Activated T-helper 17 cell treated with anti-CD3 and anti-CD28 coated beads, Interleukin-2, amount 50 U/mL, for 72 hours (primary cell): ENCODE results near the gene GSTT4. TPM values are rescaled to one million over a fixed set of nuclear protein-coding genes. Genes with fewer than 3 reads are reported as not detected.
"Not testable (repeated sequence)": the region's sequence is repeated elsewhere in the genome, so short reads cannot be mapped to it uniquely, and the experiment has no call there.

Experiments used
- ATAC-seq: fragments of 150-1000 bp; cut with Tn5 transposase; replicated peaks from 2 replicates; pipeline ENCODE4 v1.10.0; 2021; ENCODE audit warnings: mild to moderate bottlenecking, moderate library complexity
- H3K27ac Mint-ChIP-seq: one replicate; pipeline ENCODE4 v1.8.0; 2022; ENCODE audit warnings: mixed read lengths
- H3K27me3 Mint-ChIP-seq: one replicate; pipeline ENCODE4 v1.8.0; 2022; ENCODE audit warnings: mixed read lengths
- H3K36me3 Mint-ChIP-seq: one replicate; pipeline ENCODE4 v1.8.0; 2022; ENCODE audit warnings: low read depth, mild to moderate bottlenecking, mixed read lengths
- H3K4me1 Mint-ChIP-seq: one replicate; pipeline ENCODE4 v1.8.0; 2022; ENCODE audit warnings: mixed read lengths
- H3K4me3 Mint-ChIP-seq: one replicate; pipeline ENCODE4 v1.8.0; 2022; ENCODE audit warnings: mild to moderate bottlenecking, mixed read lengths
- H3K9me3 Mint-ChIP-seq: one replicate; pipeline ENCODE4 v1.8.0; 2022; ENCODE audit warnings: mixed read lengths
- total RNA-seq, 2 donors: library from RNA; stranded (reverse); gene quantifications; one replicate each; pipeline ENCODE4 v1.2.3, GENCODE V29; 2022

The GSTT4 gene
- total RNA-seq, 2 donors from 2014 or later = not detected

GRCh38 chr22:23986538-23987178 is 18.6 kb downstream of the GSTT4 start:
- ATAC-seq, H3K27me3 Mint-ChIP-seq, H3K9me3 Mint-ChIP-seq, H3K36me3 Mint-ChIP-seq, H3K4me3 Mint-ChIP-seq: not testable (repeated sequence)
- Mint-ChIP-seq H3K27ac (peak overlapping the region; percentile 5), H3K4me1 (peaks cover 11% of the 10 kb centered on the region)

DNA sequence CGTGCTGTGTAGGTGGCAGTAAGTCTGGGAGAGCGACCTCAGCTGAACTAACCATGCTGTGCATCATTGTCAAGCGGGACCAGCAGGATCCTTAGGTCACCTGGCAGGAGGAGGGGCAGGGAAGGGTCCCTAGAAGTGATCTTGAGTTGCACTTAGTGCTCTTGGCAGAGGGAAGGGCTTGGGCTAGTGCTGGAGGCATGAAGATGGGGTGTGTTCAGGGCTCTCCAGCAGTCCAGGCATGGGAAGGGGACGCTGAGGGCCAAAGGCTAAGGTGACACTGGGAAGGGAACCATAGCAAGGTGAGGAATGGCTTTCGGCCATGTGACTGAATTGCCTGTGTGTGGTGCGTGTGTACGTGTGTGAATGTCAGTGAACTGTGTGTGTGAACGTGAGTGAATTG is 19.2 kb downstream of the GSTT4 start:
- H3K4me3 Mint-ChIP-seq, H3K27me3 Mint-ChIP-seq, H3K9me3 Mint-ChIP-seq, ATAC-seq, H3K36me3 Mint-ChIP-seq: not testable (repeated sequence)
- Mint-ChIP-seq H3K4me1 (peaks cover 11% of the 10 kb centered on the region), H3K27ac (peak overlapping the region; percentile 5)

GRCh38 chr22:23984430-23984829 is 20.8 kb downstream of the GSTT4 start:
- no peak overlapping the region for H3K4me3 Mint-ChIP-seq
- no peaks in the 10 kb centered on the region for H3K36me3 Mint-ChIP-seq
- peak overlapping the region; percentile 17 for H3K27ac Mint-ChIP-seq
- no peaks in the 10 kb centered on the region for H3K9me3 Mint-ChIP-seq
- H3K4me1 Mint-ChIP-seq = peaks cover 11% of the 10 kb centered on the region
- H3K27me3 Mint-ChIP-seq = no peaks in the 10 kb centered on the region
- peak; percentile 90 for ATAC-seq

DNA sequence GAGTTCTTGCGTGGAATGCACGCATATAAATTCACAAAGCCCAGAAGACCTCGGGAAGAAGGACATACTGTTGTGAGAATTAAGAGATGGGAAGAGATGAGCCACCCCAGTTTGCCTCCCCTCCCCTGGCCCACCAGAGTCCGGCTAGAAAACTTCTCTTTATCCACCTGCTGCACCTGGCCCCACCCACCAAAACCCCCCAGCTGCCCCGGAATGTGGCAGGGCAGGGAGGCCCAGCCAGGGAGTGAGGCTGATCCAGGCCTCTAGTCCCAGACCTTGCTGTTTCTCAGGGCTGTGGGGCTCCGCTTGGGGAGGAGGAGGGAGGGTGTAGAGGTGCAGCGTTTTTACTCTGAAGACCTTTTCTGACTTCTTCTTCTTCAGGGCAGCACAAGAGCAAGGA is 24.7 kb downstream of the GSTT4 start:
- not testable (repeated sequence) for ATAC-seq, H3K4me3 Mint-ChIP-seq, H3K36me3 Mint-ChIP-seq, H3K9me3 Mint-ChIP-seq, H3K4me1 Mint-ChIP-seq, H3K27me3 Mint-ChIP-seq, H3K27ac Mint-ChIP-seq

GRCh38 chr22:23979557-23980240 is 25.6 kb downstream of the GSTT4 start, which contains the start of gene GSTT2:
GSTT2 (plus strand) TSS chr22:23980134.
- peak; percentile 18 for ATAC-seq
- not testable (repeated sequence) for H3K9me3 Mint-ChIP-seq, H3K36me3 Mint-ChIP-seq, H3K27me3 Mint-ChIP-seq, H3K4me3 Mint-ChIP-seq, H3K27ac Mint-ChIP-seq, H3K4me1 Mint-ChIP-seq

GRCh38 chr22:23977304-23977703 is 27.9 kb downstream of the GSTT4 start:
- H3K9me3 Mint-ChIP-seq, H3K27ac Mint-ChIP-seq, H3K27me3 Mint-ChIP-seq, ATAC-seq, H3K4me1 Mint-ChIP-seq, H3K4me3 Mint-ChIP-seq, H3K36me3 Mint-ChIP-seq: not testable (repeated sequence)

DNA sequence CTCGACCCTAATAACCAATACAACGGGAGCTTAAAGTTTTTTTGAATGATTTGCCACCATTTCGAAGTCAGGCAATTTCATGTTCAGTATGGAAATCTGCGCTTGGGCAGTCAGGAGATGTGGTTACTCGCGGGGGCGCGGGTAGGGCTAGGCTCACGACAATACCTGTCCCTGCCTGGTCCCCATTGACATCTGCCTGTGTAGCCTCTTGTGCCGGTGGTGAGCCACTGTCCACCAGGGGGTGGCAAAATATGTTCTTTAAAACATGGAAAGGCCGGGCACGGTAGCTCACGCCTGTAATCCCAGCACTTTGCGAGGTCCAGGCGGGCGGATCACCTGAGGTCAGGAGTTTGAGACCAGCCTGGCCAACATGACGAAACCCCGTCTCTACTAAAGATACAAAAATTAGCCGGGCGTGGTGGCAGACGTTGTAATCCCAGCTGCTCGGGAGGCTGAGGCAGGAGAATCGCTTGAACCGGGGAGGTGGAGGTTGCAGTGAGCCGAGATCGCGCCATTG is 30.4 kb downstream of the GSTT4 start:
- not testable (repeated sequence) for H3K27me3 Mint-ChIP-seq, H3K9me3 Mint-ChIP-seq, H3K4me3 Mint-ChIP-seq, H3K27ac Mint-ChIP-seq
- Mint-ChIP-seq H3K36me3 (peaks cover 25% of the 10 kb centered on the region), H3K4me1 (peaks cover 13% of the 10 kb centered on the region)
- peak; percentile 36 for ATAC-seq

- peak; percentile 98 for ATAC-seq
- H3K27ac Mint-ChIP-seq, H3K27me3 Mint-ChIP-seq, H3K4me3 Mint-ChIP-seq, H3K9me3 Mint-ChIP-seq: not testable (repeated sequence)
- Mint-ChIP-seq H3K4me1 (peaks cover 16% of the 10 kb centered on the region), H3K36me3 (peaks cover 31% of the 10 kb centered on the region)
These were observed 30.9 kb downstream of the GSTT4 start, which contains the start of gene DDT for GRCh38 chr22:23974345-23974744. DDT (minus strand) TSS chr22:23974441; CDS start chr22:23974414, 27 bp downstream.

DNA sequence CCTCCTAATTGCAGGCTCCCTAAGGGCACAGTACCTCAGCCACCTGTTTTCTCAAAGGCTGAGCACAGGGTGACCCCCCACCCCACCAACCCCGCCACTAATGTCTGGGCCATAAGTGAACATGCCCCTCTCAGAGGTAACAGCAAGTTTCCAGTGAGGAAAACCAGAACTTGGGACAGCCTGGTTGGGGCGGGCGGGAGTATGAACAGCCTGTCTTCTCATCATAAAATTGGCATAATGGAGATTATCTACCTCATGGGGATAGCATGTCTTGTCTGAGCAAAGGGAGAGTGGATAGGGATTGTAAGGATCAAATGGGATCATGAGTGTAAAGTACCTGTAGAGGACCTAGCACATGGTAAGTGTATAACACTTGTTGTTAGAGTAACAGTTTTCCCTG is 33.3 kb downstream of the GSTT4 start:
- H3K27ac Mint-ChIP-seq, H3K27me3 Mint-ChIP-seq, ATAC-seq, H3K9me3 Mint-ChIP-seq: not testable (repeated sequence)
- Mint-ChIP-seq H3K4me3 (peak overlapping the region; percentile 47), H3K36me3 (peaks cover 36% of the 10 kb centered on the region), H3K4me1 (peaks cover 16% of the 10 kb centered on the region)

DNA sequence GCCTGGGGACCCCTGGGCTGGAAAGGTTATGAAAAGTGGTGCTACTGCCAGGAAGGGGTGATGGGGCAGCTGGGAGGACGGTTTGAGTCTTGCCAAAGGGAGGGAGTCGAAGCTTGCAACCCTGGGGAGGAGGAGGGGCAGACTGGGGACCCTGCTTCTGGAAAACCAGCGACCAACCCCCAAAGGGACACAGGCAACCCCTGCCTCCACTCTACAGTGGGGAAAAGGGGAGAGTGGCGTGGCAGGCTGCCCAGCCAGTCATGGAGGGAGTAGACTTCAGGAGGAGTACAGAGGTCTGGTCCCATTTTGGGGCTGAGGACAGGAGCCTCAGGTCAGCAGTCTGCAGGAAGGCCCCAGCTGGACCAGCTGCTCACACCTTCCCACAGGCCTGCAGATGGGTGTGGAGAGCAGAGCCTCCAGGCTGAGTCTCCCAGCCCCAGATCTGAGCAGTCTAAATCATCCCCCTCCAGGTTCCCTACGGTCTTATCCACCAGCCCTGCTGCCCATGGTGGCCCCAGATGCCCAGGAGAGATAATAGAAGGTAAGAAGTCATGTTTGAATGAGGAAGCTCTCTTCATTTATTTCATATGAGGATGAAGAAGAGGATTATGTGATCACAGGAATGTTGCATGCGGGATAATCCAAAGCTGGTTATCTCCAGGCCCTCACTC is 34.3 kb downstream of the GSTT4 start:
- Mint-ChIP-seq H3K4me3 (peak overlapping the region; percentile 47), H3K4me1 (peaks cover 16% of the 10 kb centered on the region), H3K36me3 (peaks cover 36% of the 10 kb centered on the region), H3K9me3 (no peaks in the 10 kb centered on the region), H3K27me3 (no peaks in the 10 kb centered on the region), H3K27ac (peak overlapping the region; percentile 16)
- no peak for ATAC-seq

DNA sequence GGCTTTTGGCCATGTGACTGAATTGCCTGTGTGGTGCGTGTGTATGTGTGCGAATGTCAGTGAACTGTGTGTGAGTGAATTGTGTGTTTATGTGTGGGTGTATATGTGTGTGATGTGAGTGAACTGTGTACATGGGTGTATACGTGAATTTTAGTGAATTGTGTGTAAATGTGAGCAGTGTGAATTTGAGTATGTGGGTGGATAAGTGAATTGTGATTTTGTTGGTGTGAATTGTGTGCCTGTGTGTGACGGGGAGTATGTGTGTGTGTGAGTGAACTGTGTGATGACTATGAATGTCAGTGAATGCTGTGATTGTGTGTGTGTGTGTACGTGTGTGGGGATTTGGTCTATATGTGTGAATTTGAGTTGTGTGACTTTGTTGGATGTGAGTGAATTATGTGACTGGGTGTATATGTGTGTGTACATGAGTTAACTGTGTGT is 35.0 kb downstream of the GSTT4 start:
- ATAC-seq = no peak
- Mint-ChIP-seq H3K27ac (peak overlapping the region; percentile 16), H3K4me1 (peaks cover 16% of the 10 kb centered on the region), H3K36me3 (peaks cover 36% of the 10 kb centered on the region), H3K27me3 (no peaks in the 10 kb centered on the region), H3K4me3 (peak overlapping the region; percentile 47), H3K9me3 (no peaks in the 10 kb centered on the region)

- no peak for ATAC-seq
- Mint-ChIP-seq H3K27me3 (no peaks in the 10 kb centered on the region), H3K4me1 (peaks cover 16% of the 10 kb centered on the region), H3K9me3 (no peaks in the 10 kb centered on the region), H3K27ac (peak overlapping the region; percentile 16), H3K4me3 (peak overlapping the region; percentile 47), H3K36me3 (peaks cover 36% of the 10 kb centered on the region)
These were observed 36.2 kb downstream of the GSTT4 start for GRCh38 chr22:23969071-23969470.

GRCh38 chr22:23966568-23966967 is 38.7 kb downstream of the GSTT4 start, which contains the start of gene DDTL:
DDTL (plus strand) TSS chr22:23966888; CDS start chr22:23966915, 27 bp downstream.
- not testable (repeated sequence) for H3K4me3 Mint-ChIP-seq, H3K27ac Mint-ChIP-seq, H3K9me3 Mint-ChIP-seq, H3K27me3 Mint-ChIP-seq
- peaks cover 16% of the 10 kb centered on the region for H3K4me1 Mint-ChIP-seq
- peaks cover 28% of the 10 kb centered on the region for H3K36me3 Mint-ChIP-seq
- ATAC-seq = peak; percentile 99

- Mint-ChIP-seq H3K4me1 (peaks cover 12% of the 10 kb centered on the region), H3K36me3 (peaks cover 23% of the 10 kb centered on the region)
- not testable (repeated sequence) for H3K27ac Mint-ChIP-seq, H3K4me3 Mint-ChIP-seq, H3K9me3 Mint-ChIP-seq, H3K27me3 Mint-ChIP-seq
- ATAC-seq = peak; percentile 36
These were observed 39.2 kb downstream of the GSTT4 start for GRCh38 chr22:23966094-23966493.
